CD14-positive monocyte (primary cell): Measurements from ENCODE around the gene ZSCAN5C. TPM values are rescaled to one million over a fixed set of nuclear protein-coding genes. Genes with fewer than 3 reads are reported as not detected.

Source experiments
- DNase-seq, 3 donors: peaks; one replicate each; pipeline ENCODE4 v3.0.0-alpha.2; 2011 to 2022
- H2AFZ ChIP-seq: 2 replicates; pipeline ENCODE4 v1.6.0; 2012; ENCODE audit warnings: mild to moderate bottlenecking, low read depth, low read length, inconsistent platforms; ENCODE audit not compliant: insufficient read depth, poor library complexity, severe bottlenecking
- H3K27ac ChIP-seq, 2 donors: 1 replicate in 1 of 2; 2 replicates in 1 of 2; pipeline ENCODE4 v1.5.1; 2012 to 2013; ENCODE audit warnings: low read length in 2 of 2, control low read depth in 1 of 2, inconsistent platforms in 1 of 2, low read depth in 1 of 2, mild to moderate bottlenecking in 1 of 2
- H3K27me3 ChIP-seq, 2 donors: one replicate each; pipeline versions ENCODE4 v1.6.0 to v1.6.1; 2011 to 2013; ENCODE audit warnings: low read length in 2 of 2; ENCODE audit not compliant: control insufficient read depth in 2 of 2, insufficient read depth in 2 of 2
- H3K36me3 ChIP-seq, 2 donors: replicated peaks in 1 of 2; 1 replicate in 1 of 2; 2 replicates in 1 of 2; pipeline versions ENCODE4 v1.5.1 to v1.6.1; 2012 to 2013; ENCODE audit warnings: low read length in 2 of 2, control low read depth in 1 of 2, inconsistent platforms in 1 of 2, mild to moderate bottlenecking in 1 of 2; ENCODE audit not compliant: insufficient read depth in 2 of 2, control insufficient read depth in 1 of 2
- H3K4me1 ChIP-seq, 2 donors: 1 replicate in 1 of 2; 2 replicates in 1 of 2; pipeline versions ENCODE4 v1.5.1 to v1.6.1; 2012 to 2013; ENCODE audit warnings: low read length in 2 of 2, control low read depth in 1 of 2, inconsistent platforms in 1 of 2, mild to moderate bottlenecking in 1 of 2, moderate library complexity in 1 of 2; ENCODE audit not compliant: insufficient read depth in 2 of 2, control insufficient read depth in 1 of 2
- H3K4me2 ChIP-seq: replicated peaks from 2 replicates; pipeline ENCODE3; 2012; ENCODE audit warnings: low read length, moderate library complexity, mild to moderate bottlenecking; ENCODE audit not compliant: poor library complexity, severe bottlenecking; ENCODE audit errors: extremely low read depth
- H3K4me3 ChIP-seq, 3 experiments: fragments of 200-600 bp in 1 of 3; sonication (generic) in 1 of 3; replicated peaks in 1 of 3; 1 replicate in 2 of 3; 2 replicates in 1 of 3; pipeline ENCODE4 v1.5.1; 2011 to 2013; ENCODE audit warnings: low read length in 3 of 3, mild to moderate bottlenecking in 3 of 3, control low read depth in 2 of 3, low read depth in 2 of 3, inconsistent platforms in 1 of 3, moderate library complexity in 1 of 3
- H3K79me2 ChIP-seq: 2 replicates; pipeline ENCODE4 v1.6.0; 2012; ENCODE audit warnings: mild to moderate bottlenecking, control low read depth, inconsistent platforms, low read length, moderate library complexity; ENCODE audit not compliant: insufficient read depth
- H3K9ac ChIP-seq: 2 replicates; pipeline ENCODE4 v1.6.0; 2017; ENCODE audit warnings: low read length, mild to moderate bottlenecking; ENCODE audit not compliant: insufficient read depth, poor library complexity, severe bottlenecking
- H3K9me3 ChIP-seq, 2 donors: replicated peaks in 1 of 2; 1 replicate in 1 of 2; 2 replicates in 1 of 2; pipeline versions ENCODE4 v1.5.1 to v1.6.1; 2012 to 2013; ENCODE audit warnings: low read length in 2 of 2, control low read depth in 1 of 2; ENCODE audit not compliant: control insufficient read depth in 1 of 2, insufficient read depth in 1 of 2
- H4K20me1 ChIP-seq: 2 replicates; pipeline ENCODE4 v1.6.0; 2012; ENCODE audit warnings: mild to moderate bottlenecking, low read length, control low read depth, moderate library complexity; ENCODE audit not compliant: insufficient read depth
- H3K27ac Mint-ChIP-seq, 7 donors: one replicate each; pipeline ENCODE4 v1.8.0; 2020; ENCODE audit warnings: mild to moderate bottlenecking in 7 of 7, mixed read lengths in 7 of 7, moderate library complexity in 6 of 7, inconsistent platforms in 2 of 7
- H3K27me3 Mint-ChIP-seq, 3 donors: one replicate each; pipeline ENCODE4 v1.8.0; 2021 to 2022; ENCODE audit warnings: low read depth in 3 of 3, mild to moderate bottlenecking in 3 of 3, mixed read lengths in 3 of 3, moderate library complexity in 3 of 3, inconsistent platforms in 1 of 3
- H3K36me3 Mint-ChIP-seq, 2 donors: one replicate each; pipeline ENCODE4 v1.8.0; 2020; ENCODE audit warnings: mixed read lengths in 2 of 2, inconsistent platforms in 1 of 2, mild to moderate bottlenecking in 1 of 2
- H3K4me1 Mint-ChIP-seq: one replicate; pipeline ENCODE4 v1.8.0; 2020; ENCODE audit warnings: mild to moderate bottlenecking, mixed read lengths
- H3K4me3 Mint-ChIP-seq, 2 donors: one replicate each; pipeline ENCODE4 v1.8.0; 2020; ENCODE audit warnings: mild to moderate bottlenecking in 2 of 2, mixed read lengths in 2 of 2, moderate library complexity in 1 of 2
- H3K9me3 Mint-ChIP-seq, 7 donors: one replicate each; pipeline ENCODE4 v1.8.0; 2020 to 2022; ENCODE audit warnings: mixed read lengths in 7 of 7, mild to moderate bottlenecking in 6 of 7, moderate library complexity in 6 of 7, inconsistent platforms in 2 of 7
- WGBS: methylation state at CpG from one replicate; pipeline ENCODE4 v1.1.5; 2013; ENCODE audit warnings: missing lambda C conversion rate; ENCODE audit not compliant: insufficient coverage; 5-methylcytosine and 5-hydroxymethylcytosine counted together
- intact Hi-C, 2 donors: fragments of 100-400 bp; cut with micrococcal nuclease; formaldehyde crosslinking; loops; one replicate each; pipeline versions ENCODE4 v1.15.0 to v1.15.1; 2023
- polyA plus RNA-seq, 3 donors: library from polyadenylated mRNA; depleted of rRNA in 1 of 3; unstranded in 2 of 3; stranded (reverse) in 1 of 3; fragments of 300-500 nt in 2 of 3; fragments of >200 nt in 1 of 3; fragmentation: Illumina TruSeq in 2 of 3; gene quantifications; 1 replicate in 2 of 3; 2 replicates in 1 of 3; pipeline ENCODE4 v1.2.3, GENCODE V29; 2012 to 2021
- TF ChIP-seq, protein P1 (sequence below): fragments of 200-600 bp; IDR thresholded peaks from one replicate; pipeline ENCODE4 v1.8.0; 2022; ENCODE audit warnings: antibody characterized with exemption, mild to moderate bottlenecking

Gene ZSCAN5C
- polyA plus RNA-seq, 3 donors = not detected

DNA sequence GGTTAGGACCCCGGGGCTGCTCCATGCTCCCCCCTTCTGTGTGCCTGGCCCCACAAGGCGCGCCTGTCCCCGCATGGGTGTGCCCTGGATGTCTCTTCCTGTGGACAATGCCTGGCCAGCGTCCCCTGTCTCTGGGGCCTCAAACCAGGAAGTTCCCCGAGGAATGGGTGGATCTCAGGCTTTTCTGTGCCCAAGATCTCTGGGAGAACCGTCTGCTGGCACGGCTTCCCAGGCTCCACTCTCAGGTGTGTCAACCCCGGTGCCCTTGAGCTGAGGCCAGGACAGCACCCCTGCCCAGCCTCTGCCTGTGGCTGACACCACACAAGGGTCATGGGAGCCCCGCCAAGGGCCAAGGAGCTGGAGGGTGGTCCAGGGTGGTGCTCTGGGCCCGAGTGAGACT, 45.3 kb upstream of the ZSCAN5C start:
- H3K79me2 ChIP-seq = no peaks in the 10 kb centered on the region
- H3K27me3 ChIP-seq = no peaks in the 10 kb centered on the region
- H3K9ac ChIP-seq = no peak overlapping the region
- H3K27ac Mint-ChIP-seq = no peak overlapping the region
- no peaks in the 10 kb centered on the region for H3K4me1 Mint-ChIP-seq
- H3K9me3 ChIP-seq = no peaks in the 10 kb centered on the region
- H3K27ac ChIP-seq = no peak overlapping the region
- no peak overlapping the region for H2AFZ ChIP-seq
- no peaks in the 10 kb centered on the region for H3K27me3 Mint-ChIP-seq
- H3K9me3 Mint-ChIP-seq = peaks cover 0 to 6% (median 0%) of the 10 kb centered on the region in 7 donors
- TF ChIP-seq, protein P1, sequence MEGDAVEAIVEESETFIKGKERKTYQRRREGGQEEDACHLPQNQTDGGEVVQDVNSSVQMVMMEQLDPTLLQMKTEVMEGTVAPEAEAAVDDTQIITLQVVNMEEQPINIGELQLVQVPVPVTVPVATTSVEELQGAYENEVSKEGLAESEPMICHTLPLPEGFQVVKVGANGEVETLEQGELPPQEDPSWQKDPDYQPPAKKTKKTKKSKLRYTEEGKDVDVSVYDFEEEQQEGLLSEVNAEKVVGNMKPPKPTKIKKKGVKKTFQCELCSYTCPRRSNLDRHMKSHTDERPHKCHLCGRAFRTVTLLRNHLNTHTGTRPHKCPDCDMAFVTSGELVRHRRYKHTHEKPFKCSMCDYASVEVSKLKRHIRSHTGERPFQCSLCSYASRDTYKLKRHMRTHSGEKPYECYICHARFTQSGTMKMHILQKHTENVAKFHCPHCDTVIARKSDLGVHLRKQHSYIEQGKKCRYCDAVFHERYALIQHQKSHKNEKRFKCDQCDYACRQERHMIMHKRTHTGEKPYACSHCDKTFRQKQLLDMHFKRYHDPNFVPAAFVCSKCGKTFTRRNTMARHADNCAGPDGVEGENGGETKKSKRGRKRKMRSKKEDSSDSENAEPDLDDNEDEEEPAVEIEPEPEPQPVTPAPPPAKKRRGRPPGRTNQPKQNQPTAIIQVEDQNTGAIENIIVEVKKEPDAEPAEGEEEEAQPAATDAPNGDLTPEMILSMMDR = no peak
- H3K36me3 Mint-ChIP-seq = peaks cover 26 to 29% of the 10 kb centered on the region in 2 donors
- no peak overlapping the region for H3K4me2 ChIP-seq
- intact Hi-C loops = loop anchor here in 1 of 2 donors (10.0 kb wide), 1 partner anchor 52 kb away; no protein-coding TSS in a partner anchor
- H3K36me3 ChIP-seq = peaks cover 2 to 27% of the 10 kb centered on the region in 2 donors
- H4K20me1 ChIP-seq = no peaks in the 10 kb centered on the region
- no peak overlapping the region for H3K4me3 ChIP-seq
- 95% methylated on average over 11 of the region's 11 CpGs for WGBS
- H3K4me3 Mint-ChIP-seq = no peak overlapping the region
- no peak for DNase-seq
- no peaks in the 10 kb centered on the region for H3K4me1 ChIP-seq

DNA sequence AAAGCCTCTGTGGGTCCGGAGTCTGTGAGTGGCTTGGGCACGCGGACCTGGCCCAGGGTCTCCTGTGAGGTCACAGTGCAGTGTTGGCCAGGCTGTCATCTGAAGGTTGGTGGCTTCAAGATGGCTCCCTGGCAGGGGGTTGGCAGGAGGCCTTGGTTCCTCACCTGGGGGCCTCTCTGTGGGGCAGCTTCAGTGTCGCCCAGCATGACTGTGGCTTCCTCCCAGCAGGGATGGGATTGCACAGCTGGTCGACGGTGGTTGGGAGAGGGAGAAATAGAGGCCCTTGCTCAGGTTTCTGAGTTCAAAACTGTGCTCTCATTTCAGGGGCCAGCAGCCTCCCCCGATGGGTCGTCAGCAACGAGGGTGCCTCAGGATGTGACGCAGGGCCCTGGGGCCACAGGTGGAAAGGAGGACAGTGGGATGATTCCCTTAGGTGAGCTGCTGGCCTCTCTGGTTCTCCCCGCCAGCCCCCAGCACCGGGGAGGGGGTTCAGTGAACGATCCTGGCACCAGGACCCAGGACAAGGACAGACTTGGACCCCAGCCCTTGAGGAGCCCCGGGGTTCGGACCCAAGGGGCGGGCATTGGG, 43.8 kb upstream of the ZSCAN5C start:
- 90% methylated on average over 11 of the region's 16 CpGs for WGBS
- H3K9me3 Mint-ChIP-seq = peaks cover 0 to 6% (median 0%) of the 10 kb centered on the region in 7 donors
- no peak overlapping the region for H3K4me2 ChIP-seq
- H3K27me3 ChIP-seq = no peaks in the 10 kb centered on the region
- DNase-seq = no peak
- H3K36me3 ChIP-seq = peaks cover 2 to 27% of the 10 kb centered on the region in 2 donors
- H3K9me3 ChIP-seq = no peaks in the 10 kb centered on the region
- no peak overlapping the region for H2AFZ ChIP-seq
- no peak overlapping the region for H3K4me3 ChIP-seq
- H4K20me1 ChIP-seq = no peaks in the 10 kb centered on the region
- H3K27ac Mint-ChIP-seq = peak overlapping the region in 1 of 7 donors; percentile 16
- intact Hi-C loops = loop anchor here in 1 of 2 donors (10.0 kb wide), 1 partner anchor 53 kb away; no protein-coding TSS in a partner anchor
- no peak overlapping the region for H3K9ac ChIP-seq
- no peaks in the 10 kb centered on the region for H3K4me1 ChIP-seq
- H3K27me3 Mint-ChIP-seq = no peaks in the 10 kb centered on the region
- no peak overlapping the region for H3K27ac ChIP-seq
- no peaks in the 10 kb centered on the region for H3K79me2 ChIP-seq
- TF ChIP-seq, protein P1 = no peak
- peaks cover 26% of the 10 kb centered on the region in 2 donors for H3K36me3 Mint-ChIP-seq
- H3K4me3 Mint-ChIP-seq = no peak overlapping the region
- H3K4me1 Mint-ChIP-seq = peaks cover 5% of the 10 kb centered on the region
